HCEC 1CT (cell line): ENCODE data around the gene LDAF1.

Experiments used
- DNase-seq: peaks from one replicate; pipeline ENCODE4 v3.0.0-alpha.2; 2017

LDAF1 gene

DNA sequence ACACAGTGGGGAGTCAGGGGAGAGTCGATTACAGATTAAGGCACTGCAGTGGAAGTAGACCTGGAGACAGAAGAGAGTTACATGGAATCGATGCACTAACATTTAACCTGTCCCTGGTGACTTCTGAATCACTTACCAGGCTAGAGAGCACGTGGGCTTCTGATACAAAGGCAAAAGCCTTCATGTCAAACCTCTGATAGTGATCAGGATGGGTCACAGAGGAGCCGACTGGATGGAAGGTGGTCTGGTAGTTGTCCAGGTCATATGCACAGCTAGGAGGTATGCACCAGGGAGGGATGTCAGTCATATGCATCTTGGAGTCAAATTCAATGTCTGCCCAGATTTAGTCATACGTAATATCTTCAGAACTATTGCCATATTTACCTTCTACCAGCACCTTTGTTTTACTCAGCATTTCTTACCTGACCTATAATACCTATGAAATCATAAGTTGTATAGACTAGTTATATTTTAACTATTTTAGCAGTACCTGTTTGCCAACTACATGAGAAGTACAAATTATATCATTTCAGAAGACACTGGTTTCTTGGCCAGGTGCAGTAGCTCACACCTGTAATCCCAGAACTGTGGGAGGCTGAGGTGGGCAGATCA lies 41.2 kb downstream of the LDAF1 start:
- no peak for DNase-seq

DNA sequence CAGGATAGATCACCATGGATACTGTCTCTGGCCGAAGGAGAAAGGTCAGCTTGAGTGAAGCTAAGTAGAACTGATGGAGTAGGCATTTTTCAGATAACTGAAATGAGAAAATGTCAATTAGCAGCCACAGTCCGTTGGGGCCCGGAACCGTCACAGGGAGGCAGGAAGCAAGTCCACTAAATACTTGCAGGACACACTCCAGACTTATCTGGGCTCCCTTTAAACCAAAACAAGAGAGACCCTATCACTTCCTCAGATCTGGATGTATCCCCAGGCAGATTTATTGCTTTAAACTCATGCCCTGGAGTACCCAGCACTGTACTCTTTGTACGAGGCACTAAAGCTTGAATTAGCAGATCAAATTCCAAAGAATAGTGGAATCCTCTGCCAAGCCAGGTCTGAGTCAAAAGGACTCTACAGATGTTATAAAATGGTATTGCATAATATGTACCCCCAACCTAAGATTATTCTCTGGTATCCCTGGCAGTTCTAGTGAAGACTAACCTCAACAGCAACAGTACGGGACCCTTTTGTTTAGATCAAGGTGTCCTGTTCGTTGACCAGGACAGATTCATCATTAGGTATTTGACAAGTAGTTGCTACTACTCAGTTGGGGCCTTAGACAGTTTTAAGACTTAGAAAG lies 44.8 kb downstream of the LDAF1 start:
- DNase-seq = no peak

DNA sequence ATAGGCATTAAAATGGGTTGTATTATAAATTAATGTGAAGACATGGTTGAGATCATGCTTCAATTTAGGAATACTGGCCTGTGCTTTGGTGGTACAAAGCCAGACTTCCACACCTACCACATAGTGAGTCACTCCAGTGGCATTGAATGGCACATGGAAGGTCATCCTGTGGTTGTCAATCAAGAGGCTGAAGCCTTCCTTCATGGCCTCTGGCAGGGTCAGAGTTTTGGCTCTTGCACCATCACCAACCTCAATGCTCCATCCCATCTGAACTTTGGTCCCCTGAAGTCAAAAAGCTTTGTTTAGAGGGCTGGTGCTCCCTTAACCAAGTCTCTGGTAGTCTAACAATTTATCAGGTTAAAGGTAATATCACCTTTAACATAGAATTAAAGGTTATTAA lies 46.8 kb downstream of the LDAF1 start:
- no peak for DNase-seq

DNA sequence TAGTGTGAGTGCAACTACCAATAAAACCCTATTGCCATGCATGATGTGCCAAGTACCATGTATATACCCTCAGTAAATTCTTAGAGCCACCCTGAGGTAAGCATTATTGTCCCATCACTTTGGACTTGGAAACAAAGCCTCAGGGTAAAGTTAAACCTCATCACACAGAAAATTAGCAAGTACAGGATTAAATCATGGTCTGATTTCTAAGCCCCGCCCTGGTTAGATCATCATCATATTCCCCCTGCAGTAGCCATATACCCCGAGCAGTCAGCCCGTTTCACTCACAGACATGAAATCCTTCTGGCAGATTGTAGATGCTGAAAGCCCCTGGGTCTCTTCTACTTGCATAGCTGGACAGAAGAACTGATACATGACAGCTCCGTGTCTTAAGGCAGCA lies 48.1 kb downstream of the LDAF1 start:
- DNase-seq = no peak

DNA sequence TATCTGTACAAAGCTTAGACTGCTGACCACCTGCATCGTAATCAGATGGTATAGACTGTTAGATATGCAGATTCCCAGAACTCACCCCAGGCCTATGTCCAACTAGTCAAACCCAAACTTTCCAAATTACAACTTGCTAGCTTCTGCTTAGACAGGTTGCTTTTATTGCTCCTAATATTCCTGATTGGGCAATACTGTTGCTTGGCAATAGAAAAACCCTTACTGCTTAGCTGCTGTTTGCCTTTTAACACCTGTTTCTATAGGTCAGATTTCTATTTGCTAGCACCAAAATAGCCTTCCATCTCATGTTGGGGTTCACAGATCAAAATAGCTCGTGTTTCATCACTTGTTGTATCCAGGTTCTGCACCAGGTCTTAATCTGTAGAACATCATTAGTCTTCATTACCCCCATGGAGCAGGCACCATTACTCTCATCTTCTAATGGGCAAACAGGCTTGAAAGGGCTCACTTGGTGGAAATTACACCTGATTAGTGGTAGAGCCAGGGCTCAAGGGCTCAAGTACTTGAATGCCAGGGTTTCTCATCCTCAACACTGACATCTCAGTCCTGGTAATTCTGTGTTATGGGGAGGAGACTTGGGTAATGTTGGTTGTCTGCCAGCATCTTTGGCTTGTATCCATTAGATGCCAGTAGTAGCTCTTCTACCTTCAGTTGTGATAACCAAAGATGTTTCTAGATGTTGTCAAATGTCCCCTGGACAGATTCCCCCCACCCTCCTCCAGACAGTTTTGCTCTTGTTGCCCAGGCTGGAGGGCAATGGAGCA lies 50.2 kb downstream of the LDAF1 start:
- no peak for DNase-seq

DNA sequence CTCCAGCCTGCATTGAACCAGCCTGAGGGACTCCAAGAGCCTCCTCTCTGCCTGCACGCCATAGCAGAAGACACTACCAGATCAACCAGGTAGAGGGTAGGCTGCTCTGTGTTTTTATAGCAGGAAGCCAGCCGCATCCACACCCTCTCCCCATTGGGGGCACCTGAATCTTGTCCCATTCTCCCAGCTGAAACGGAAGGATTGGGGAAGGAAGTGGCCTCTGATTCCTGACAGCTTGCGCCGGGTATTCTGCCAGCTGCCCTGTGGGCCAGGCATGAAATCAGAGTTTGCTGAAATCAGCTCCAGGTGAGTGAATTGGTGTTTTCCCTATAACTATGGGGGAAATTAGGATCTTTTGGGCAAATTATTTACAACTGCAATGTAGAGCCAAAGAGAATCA lies 53.0 kb downstream of the LDAF1 start, which contains the start of gene ZP2:
Gene ZP2, minus strand, starts transcription at position 89 of the 400 bp plus-strand sequence. Its CDS starts 27 bp downstream, at position 62.
- no peak for DNase-seq

DNA sequence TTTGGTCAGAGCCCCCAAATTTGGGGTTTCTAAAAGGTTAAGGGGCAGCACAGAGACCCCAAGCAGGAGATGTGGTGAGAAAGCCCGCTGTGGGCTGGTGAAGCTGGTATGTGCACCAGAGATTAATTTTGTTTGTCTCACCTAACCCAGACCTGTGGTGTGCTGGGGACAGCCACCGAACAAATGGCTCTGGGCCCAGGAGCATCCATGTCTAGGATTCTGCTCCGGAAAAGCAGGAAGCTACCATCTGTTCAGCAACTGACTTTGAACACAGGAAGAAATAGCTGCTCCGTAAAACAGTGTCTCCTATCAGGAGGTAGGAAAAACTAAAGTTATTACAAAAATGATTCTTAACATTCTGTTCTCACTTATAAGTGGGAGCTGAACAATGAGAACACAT lies 55.6 kb downstream of the LDAF1 start:
- DNase-seq = no peak

DNA sequence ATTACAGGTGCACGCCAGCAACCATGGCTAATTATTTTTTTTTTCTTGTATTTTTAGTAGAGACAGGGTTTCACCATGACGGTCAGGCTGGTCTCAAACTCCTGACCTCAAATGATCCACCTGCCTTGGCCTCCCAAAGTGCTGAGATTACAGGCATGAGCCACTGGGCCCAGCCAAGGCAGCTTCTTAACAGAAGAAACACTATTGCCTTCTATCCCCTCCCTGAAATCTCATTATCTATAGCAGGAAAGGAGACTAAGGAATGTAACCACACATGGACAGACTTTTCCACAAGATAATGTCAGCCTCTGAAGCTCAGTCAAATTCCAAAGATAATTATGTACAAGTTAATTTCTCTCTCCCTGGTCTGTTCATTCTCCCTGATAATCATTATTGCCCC lies 58.6 kb downstream of the LDAF1 start:
- no peak for DNase-seq

DNA sequence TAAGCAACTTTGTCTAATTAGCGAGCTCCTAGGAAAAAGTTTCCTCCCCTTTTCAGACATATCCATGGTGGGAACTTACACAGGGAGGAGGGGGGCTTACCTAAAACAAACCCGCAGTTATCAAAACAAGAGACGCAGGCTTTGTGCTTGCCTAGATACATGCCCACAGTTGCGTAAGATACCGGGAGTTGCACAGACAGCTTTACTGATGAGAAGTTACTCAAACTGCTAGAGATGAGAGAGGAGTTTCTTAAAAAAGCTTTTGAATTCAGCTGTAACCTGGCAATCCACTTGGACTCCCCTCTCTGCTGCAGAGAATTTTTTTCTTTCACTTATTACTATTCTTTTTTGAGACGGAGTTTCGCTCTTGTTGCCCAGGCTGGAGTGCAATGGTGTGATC lies 59.7 kb downstream of the LDAF1 start:
- DNase-seq = no peak

DNA sequence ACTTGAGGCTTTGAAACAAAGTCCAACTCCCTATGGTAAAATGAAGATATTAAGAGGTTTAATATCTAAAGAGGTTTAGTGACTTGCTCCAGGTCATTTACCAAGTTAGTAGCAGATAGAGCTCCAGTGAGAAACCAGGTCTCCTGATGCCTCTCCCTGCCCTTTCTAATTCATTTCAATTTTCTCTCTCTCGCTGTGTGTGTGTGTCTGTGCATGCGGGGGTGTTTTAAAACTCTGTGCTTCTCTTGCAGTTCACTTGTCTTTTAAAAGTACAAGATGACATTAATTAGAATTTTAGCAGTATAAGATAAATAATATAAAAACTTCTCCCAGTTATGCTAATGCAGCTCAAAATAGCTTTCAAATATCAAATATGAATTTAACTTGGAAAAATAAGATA lies 61.1 kb downstream of the LDAF1 start:
- DNase-seq = no peak

DNA sequence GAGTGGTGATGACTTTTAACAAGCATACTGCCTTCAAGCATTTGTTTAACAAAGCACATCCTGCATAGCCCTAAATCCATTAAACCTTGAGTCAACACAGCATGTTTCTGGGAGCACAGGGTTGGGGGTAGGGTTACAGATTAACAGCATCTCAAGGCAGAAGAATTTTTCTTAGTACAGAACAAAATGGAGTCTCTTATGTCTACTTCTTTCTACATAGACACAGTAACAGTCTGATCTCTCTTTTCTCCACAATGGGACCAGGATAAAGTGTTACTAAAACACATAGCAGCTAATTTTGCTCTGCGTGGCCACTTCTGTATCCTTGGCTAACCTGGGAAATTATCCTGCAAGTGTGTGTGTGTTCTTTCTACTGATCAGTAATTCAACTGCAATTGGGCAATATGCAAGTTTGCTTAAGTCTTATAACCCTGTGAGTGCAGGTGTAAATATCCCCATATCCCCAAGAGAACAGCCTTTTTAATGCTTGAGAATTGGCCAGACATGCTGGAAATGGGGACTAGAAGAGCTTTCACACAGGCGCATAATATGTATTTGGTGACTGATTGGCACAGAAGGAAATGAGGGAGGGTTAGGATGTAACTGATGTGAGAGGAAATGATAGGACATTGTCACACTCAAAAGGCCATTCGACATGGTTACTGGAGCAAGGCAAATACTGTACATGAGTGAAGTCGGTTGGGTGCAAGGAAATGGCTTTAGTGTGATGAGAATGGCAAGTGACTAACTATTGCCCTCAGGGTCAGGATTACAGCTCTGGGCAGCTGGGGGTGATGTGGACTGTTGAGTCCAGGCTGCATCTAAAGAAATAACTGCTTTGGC lies 64.2 kb downstream of the LDAF1 start:
- DNase-seq = no peak

DNA sequence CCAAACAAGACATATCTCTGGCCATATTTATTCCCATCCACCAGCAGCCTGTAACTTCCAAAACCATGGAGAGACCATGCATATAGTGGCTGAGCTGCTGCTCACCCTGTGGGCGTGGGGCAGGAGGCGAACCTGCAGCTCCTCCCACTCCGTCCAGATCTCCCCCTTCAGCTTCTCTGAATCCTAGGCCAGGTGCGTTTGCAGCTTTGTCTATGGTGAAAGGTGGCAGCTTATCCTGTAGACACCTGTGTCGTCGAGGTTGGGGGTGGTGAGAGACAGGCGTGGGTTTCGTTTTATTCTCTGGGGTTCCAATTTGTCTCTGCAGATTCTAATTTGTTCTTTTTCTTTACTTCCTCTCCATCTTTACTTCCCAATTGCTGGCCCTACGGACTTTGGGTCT lies 65.3 kb downstream of the LDAF1 start:
- DNase-seq = no peak

DNA sequence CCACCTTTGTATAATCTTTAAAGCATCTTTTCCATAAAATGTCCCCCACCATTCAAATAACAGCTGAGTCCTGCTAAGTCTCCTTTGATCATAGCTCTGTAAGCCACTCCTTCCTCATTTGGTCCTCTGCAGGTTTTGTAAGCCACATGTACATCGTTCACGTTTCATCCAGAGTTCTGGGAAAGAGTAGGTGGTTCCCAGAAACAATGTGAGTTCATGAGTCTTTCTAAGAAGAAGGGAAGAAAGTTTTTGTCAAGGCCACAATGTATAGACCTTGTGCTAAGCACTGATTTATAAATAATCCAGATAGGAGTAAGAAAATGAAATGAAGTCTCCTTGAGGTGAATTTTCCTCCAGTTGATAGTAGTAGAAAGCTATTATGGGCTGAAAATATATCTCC lies 66.3 kb downstream of the LDAF1 start:
- no peak for DNase-seq

DNA sequence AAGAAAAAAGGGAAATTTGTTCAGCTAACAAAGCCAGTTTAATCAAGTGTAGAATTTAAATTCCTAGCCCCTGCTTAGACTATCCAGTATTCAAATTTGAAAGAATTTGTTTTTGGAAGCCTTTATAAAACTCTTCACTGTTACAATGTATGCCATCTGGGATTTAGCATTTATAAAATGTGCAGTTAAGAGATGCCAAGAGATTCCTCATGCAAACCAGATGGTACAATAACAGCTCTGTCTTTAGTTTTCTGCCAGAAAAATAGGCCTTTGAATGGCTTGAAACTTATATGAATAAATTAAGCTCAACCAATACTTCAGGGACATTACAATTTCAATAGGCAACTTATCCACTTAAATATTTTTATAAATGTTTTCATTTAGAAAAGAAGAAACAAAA lies 68.3 kb downstream of the LDAF1 start:
- DNase-seq = no peak

DNA sequence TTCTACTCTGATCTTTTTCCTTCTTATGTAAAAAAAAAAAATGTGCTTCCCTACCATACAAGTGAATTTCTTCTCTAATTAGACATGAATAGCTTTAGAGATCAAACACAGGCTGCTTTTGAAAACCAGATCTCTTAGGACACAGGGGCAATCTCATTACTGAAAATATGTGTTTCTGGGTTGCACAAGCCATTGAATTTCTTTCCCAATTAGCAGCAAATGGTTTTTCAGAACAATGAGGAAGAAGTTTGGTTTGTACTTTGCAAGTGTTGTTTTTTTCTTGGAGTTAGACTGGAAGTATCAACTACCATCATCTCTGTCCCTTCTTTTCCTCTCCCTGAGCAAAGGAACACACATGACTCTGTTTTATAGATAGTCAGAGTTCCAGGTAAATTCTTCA lies 69.4 kb downstream of the LDAF1 start:
- no peak for DNase-seq

DNA sequence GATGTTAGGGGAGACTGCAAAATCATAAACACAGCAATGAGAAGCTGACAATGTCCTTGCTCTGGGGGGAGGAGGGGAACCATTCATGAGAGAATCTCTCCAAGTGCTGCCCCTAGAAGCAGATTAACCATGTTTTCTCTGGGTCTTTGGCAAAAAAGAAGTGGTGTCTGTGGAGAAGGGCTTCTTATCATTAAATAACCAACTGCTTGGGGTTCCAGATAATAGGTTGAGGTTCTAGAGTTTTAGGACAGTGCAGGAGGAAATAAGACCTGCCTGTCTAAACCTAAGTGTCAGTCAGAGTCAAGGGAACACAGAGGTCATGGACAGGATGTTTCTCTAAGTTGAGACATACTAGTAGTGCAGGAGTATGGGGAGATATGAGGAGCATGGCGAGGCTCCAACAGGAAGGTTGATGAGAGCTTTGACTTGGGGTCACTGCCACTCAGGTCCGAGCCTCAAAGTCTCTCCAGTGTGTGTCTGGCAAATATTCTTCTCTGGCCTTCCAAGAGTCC lies 69.9 kb downstream of the LDAF1 start:
- no peak for DNase-seq
